AG09319 (cell line): ENCODE data around the gene SLC26A3.

Experiments used
- DNase-seq: peaks from one replicate; pipeline ENCODE4 v3.0.0-alpha.2; 2010; ENCODE audit warnings: low read depth; ENCODE audit errors: extremely low read depth
- TF ChIP-seq, protein P1 (sequence below): IDR thresholded peaks from 2 replicates; pipeline ENCODE4 v1.5.1; 2011; ENCODE audit warnings: low read depth, mild to moderate bottlenecking, inconsistent platforms, low read length, moderate library complexity

Gene SLC26A3

DNA sequence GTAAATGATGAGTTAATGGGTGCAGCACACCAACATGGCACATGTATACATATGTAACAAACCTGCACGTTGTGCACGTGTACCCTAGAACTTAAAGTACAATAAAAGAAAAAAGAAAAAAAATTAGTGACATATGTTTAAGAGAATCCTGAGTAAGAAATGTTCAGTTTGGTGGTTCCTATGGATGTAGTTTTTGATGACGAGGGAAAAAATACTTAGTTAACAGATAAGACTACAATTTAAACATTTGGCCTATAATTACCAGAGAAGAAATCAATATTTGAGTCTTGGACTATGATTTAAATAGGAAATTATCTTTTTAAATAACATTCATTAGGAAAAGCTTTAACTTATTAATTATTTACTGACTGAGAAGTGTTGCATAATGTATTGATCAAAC is 39.2 kb upstream of the SLC26A3 start:
- DNase-seq = no peak
- TF ChIP-seq, protein P1, sequence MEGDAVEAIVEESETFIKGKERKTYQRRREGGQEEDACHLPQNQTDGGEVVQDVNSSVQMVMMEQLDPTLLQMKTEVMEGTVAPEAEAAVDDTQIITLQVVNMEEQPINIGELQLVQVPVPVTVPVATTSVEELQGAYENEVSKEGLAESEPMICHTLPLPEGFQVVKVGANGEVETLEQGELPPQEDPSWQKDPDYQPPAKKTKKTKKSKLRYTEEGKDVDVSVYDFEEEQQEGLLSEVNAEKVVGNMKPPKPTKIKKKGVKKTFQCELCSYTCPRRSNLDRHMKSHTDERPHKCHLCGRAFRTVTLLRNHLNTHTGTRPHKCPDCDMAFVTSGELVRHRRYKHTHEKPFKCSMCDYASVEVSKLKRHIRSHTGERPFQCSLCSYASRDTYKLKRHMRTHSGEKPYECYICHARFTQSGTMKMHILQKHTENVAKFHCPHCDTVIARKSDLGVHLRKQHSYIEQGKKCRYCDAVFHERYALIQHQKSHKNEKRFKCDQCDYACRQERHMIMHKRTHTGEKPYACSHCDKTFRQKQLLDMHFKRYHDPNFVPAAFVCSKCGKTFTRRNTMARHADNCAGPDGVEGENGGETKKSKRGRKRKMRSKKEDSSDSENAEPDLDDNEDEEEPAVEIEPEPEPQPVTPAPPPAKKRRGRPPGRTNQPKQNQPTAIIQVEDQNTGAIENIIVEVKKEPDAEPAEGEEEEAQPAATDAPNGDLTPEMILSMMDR = no peak

DNA sequence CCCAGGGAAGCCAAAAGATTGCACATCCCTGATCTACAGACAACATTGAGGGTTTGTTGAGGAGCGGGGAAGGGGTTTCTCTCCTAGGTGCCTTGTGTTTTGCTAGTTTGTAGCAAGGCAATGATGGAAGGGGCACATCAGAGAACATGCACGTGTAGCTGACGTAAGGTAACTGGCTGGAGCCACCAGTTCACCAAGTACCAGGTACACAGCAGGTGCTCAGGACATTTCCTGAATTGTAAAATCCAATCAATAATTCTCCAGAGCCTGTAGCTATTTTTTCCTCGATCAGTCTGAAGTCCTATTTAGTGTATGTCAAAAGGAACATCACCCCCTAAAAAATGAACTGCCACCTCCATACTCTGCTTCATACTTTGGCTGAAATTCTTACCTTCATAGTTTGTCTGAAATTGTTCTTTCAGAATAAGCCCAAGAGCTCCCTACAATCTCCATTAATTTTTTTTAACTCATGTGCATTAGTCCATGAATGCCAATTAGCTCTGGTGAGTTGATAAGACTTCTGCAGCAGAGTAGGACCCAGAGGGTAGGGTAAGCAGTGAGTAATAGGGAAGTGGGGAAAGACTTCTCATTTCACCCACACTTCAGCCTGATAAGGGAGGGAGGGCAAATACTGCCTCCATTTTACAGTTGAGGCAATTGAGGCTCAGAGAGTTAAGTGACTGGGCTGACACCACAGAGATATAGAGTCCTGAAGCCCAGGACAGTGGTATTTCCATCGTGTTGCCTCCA is 36.0 kb upstream of the SLC26A3 start:
- no peak for DNase-seq
- TF ChIP-seq, protein P1 = no peak

DNA sequence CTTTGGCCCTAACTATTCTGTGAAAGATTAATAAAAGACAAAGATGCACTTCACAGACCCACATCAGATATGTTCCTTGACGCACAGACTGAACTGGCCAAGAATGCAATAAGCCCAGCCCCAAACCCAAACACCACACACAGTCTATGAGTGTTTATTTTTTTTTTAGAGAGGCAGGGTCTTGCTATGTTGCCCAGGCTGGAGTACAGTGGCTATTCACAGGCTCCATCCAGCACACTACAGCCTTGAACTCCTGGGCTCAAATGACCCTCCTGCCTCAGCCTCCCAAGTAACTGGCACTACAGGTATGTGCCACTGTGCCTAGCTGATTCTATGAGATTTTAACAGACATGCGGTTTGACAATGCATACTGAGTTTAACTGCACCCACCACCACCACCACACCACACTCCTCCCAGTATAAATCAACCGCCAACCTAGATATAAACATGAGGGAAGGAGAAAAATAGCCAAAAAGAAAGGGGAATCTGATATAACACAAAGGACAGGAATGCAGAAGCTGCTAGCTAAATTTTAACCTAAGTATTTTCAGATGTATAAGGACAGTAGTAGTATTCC is 35.1 kb upstream of the SLC26A3 start:
- TF ChIP-seq, protein P1 = no peak
- DNase-seq = no peak

DNA sequence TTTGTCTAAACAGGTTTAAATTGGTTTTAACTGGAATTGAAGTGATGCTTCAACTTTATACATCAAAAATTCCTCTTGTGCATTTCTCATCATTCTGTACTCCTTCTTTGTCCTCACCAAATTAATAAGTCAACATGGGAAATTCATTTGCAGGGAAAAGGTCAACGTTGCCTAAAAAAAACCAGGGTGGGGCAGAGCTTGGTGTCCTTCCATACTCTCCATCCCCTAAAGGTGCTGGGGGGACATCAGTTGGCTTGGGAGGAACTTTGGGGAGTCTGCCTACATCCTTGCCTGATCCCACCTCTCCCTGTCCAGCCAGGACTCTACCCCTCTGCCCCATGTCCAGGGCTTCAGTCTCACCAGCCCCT is 34.1 kb upstream of the SLC26A3 start:
- TF ChIP-seq, protein P1 = no peak
- no peak for DNase-seq

- TF ChIP-seq, protein P1 = no peak
- no peak for DNase-seq
Observed at GRCh38 chr7:107836237-107837144, 33.5 kb upstream of the SLC26A3 start.

GRCh38 chr7:107834401-107834800 is 31.4 kb upstream of the SLC26A3 start:
- no peak for DNase-seq
- TF ChIP-seq, protein P1 = no peak

DNA sequence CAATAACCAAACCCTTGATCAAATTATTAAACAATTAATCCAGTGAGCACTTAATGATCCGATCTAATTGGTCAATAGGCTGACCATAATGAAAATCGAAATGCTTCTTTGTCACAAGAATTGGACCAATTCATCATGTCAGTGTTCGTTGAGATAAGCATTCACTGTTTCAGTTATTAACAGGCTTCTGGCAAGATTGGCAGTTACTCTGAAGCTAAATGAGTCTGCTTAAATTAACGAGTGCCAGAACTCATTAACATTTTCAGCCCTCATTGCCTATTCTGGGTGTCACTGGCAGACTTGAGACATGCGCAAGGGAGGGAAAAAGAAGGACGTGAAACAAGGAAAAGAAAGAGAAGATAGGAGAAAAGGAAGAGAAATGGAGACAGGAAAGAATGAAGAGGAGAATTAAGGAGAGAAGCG is 30.7 kb upstream of the SLC26A3 start:
- DNase-seq = no peak
- TF ChIP-seq, protein P1 = no peak
